GM12878 (cell line): Measurements from ENCODE around the gene NUPR1. TPM values are rescaled to one million over a fixed set of nuclear protein-coding genes. Genes with fewer than 3 reads are reported as not detected.

ENCODE experiments used
- ATAC-seq: fragments of 200-7000 bp; cut with Tn5 transposase; 3 replicates; pipeline ENCODE4 v1.9.1; 2020; ENCODE audit warnings: mild to moderate bottlenecking, moderate library complexity
- BruUV-seq: library from RNA; stranded (reverse); fragments of 400-500 nt; replicated peaks from 2 replicates; lab custom pipeline; 2021; lab: Mats Ljungman, UMichigan
- CTCF ChIA-PET: fragments of 300-600 bp; sonication (Branson Sonifier 250); formaldehyde crosslinking; extraction: SDS; loops from one replicate; lab custom pipeline; 2021; ENCODE audit warnings: inconsistent platforms; lab: Yijun Ruan, JAX
- POLR2A ChIA-PET: fragments of 350-600 bp; formaldehyde crosslinking; extraction: SDS; loops from one replicate; lab custom pipeline; 2021; ENCODE audit warnings: inconsistent platforms; lab: Charles Lee
- RAD21 ChIA-PET: fragments of 300-600 bp; sonication (Branson Sonifier 250); formaldehyde crosslinking; loops from one replicate; lab custom pipeline; 2023; ENCODE audit warnings: antibody characterized with exemption; ENCODE audit not compliant: unreplicated experiment; lab: Charles Lee
- SMC1A ChIA-PET: fragments of 300-600 bp; sonication (Branson Sonifier 250); formaldehyde crosslinking; loops from one replicate; lab custom pipeline; 2023; ENCODE audit not compliant: unreplicated experiment, uncharacterized antibody; lab: Charles Lee
- DNase-seq: peaks from one replicate; pipeline ENCODE4 v3.0.0-alpha.2; 2011; ENCODE audit warnings: low read depth, low spot score
- FAIRE-seq: peaks from 3 replicates; lab custom pipeline; 2011; peaks lifted over from hg19 to GRCh38; lab: Jason Lieb, UNC
- H2AFZ ChIP-seq: 2 replicates; pipeline ENCODE4 v1.6.0; 2011; ENCODE audit warnings: low read depth, low read length, control low read depth; ENCODE audit not compliant: control insufficient read depth
- H3K27ac ChIP-seq: 2 replicates; pipeline ENCODE4 v1.5.1; 2011; ENCODE audit warnings: control low read depth; ENCODE audit not compliant: control insufficient read depth, insufficient read depth
- H3K27me3 ChIP-seq, 2 experiments: replicated peaks in 1 of 2; 2 replicates each; pipeline versions ENCODE4 v1.6.0 to v1.6.1; 2011; ENCODE audit warnings: low read length in 1 of 2; ENCODE audit not compliant: control insufficient read depth in 2 of 2, insufficient read depth in 2 of 2
- H3K36me3 ChIP-seq, 2 experiments: 2 replicates each; pipeline ENCODE4 v1.5.1; 2011; ENCODE audit warnings: low read length in 1 of 2; ENCODE audit not compliant: control insufficient read depth in 2 of 2, insufficient read depth in 2 of 2
- H3K4me1 ChIP-seq: 2 replicates; pipeline ENCODE4 v1.6.1; 2011; ENCODE audit warnings: mild to moderate bottlenecking, low read length, moderate library complexity, mixed read lengths; ENCODE audit not compliant: control insufficient read depth, insufficient read depth
- H3K4me2 ChIP-seq: 2 replicates; pipeline ENCODE4 v1.6.0; 2011; ENCODE audit warnings: control low read depth; ENCODE audit not compliant: control insufficient read depth, insufficient read depth
- H3K4me3 ChIP-seq: fragments of 200-600 bp; sonication (generic); 2 replicates; pipeline ENCODE4 v1.5.1; 2016
- H3K79me2 ChIP-seq: 2 replicates; pipeline ENCODE4 v1.6.0; 2011; ENCODE audit warnings: low read length; ENCODE audit not compliant: control insufficient read depth, insufficient read depth
- H3K9ac ChIP-seq: 2 replicates; pipeline ENCODE4 v1.8.0; 2011; ENCODE audit warnings: low read length, control low read depth, mixed read lengths; ENCODE audit not compliant: control insufficient read depth, insufficient read depth
- H3K9me3 ChIP-seq: replicated peaks from 3 replicates; pipeline ENCODE4 v1.5.1; 2011; ENCODE audit warnings: mild to moderate bottlenecking, low read length; ENCODE audit not compliant: control insufficient read depth, insufficient read depth
- H4K20me1 ChIP-seq: 2 replicates; pipeline ENCODE4 v1.6.0; 2011; ENCODE audit not compliant: control insufficient read depth, insufficient read depth
- BHLHE40 ChIP-seq, 2 experiments: fragments of 450-650 bp in 1 of 2; IDR thresholded peaks; 2 replicates each; pipeline ENCODE4 v1.6.1; 2011 to 2017; ENCODE audit warnings: low read depth in 2 of 2, borderline replicate concordance in 1 of 2, improper control_type of control experiment in 1 of 2, low read length in 1 of 2, mild to moderate bottlenecking in 1 of 2
- IRF3 ChIP-seq: fragments of 450-650 bp; IDR thresholded peaks from 2 replicates; pipeline ENCODE4 v1.6.1; 2014; ENCODE audit warnings: mild to moderate bottlenecking
- KDM1A ChIP-seq: fragments of 200-600 bp; sonication (generic); IDR thresholded peaks from 2 replicates; pipeline ENCODE4 v1.6.1; 2016; ENCODE audit warnings: borderline replicate concordance
- MEF2B ChIP-seq: fragments of 450-650 bp; IDR thresholded peaks from 2 replicates; pipeline ENCODE4 v1.6.1; 2018; ENCODE audit warnings: mild to moderate bottlenecking, moderate library complexity; ENCODE audit not compliant: partially characterized antibody, poor library complexity, severe bottlenecking
- NFYA ChIP-seq: IDR thresholded peaks from 2 replicates; pipeline ENCODE4 v1.6.1; 2011; ENCODE audit warnings: low read depth, mild to moderate bottlenecking, low read length, improper control_type of control experiment, borderline replicate concordance
- NR2F1 ChIP-seq: fragments of 450-650 bp; conservative IDR thresholded peaks from 2 replicates; pipeline ENCODE4 v1.6.1; 2017; ENCODE audit warnings: mild to moderate bottlenecking
- PKNOX1 ChIP-seq: fragments of 450-650 bp; IDR thresholded peaks from 2 replicates; pipeline ENCODE4 v1.6.1; 2016; ENCODE audit warnings: mild to moderate bottlenecking
- PML ChIP-seq: IDR thresholded peaks from 2 replicates; pipeline ENCODE4 v1.6.1; 2012; ENCODE audit warnings: low read length, inconsistent platforms
- PRDM15 ChIP-seq: fragments of 450-650 bp; formaldehyde crosslinking; IDR thresholded peaks from 2 replicates; pipeline ENCODE4 v1.4.0; 2020; ENCODE audit warnings: mild to moderate bottlenecking, moderate library complexity
- RBBP5 ChIP-seq: fragments of 200-600 bp; sonication (generic); conservative IDR thresholded peaks from 2 replicates; pipeline ENCODE4 v1.6.1; 2016
- SIN3A ChIP-seq: IDR thresholded peaks from 2 replicates; pipeline ENCODE4 v1.6.1; 2012; ENCODE audit warnings: low read depth, low read length, improper control_type of control experiment
- SMAD1 ChIP-seq: fragments of 450-650 bp; IDR thresholded peaks from 2 replicates; pipeline ENCODE4 v1.6.1; 2018; ENCODE audit warnings: mild to moderate bottlenecking, low read depth; ENCODE audit not compliant: partially characterized antibody
- YY1 ChIP-seq: IDR thresholded peaks from 2 replicates; pipeline ENCODE4 v1.6.1; 2011; ENCODE audit warnings: low read depth, mild to moderate bottlenecking, low read length
- ZSCAN29 ChIP-seq: fragments of 450-650 bp; IDR thresholded peaks from 2 replicates; pipeline ENCODE4 v1.6.1; 2017; ENCODE audit warnings: mild to moderate bottlenecking, moderate library complexity
- ZZZ3 ChIP-seq: IDR thresholded peaks from 2 replicates; pipeline ENCODE4 v1.6.1; 2011; ENCODE audit warnings: low read depth; ENCODE audit not compliant: control insufficient read depth, insufficient read length
- WGBS: methylation state at CpG from one replicate; pipeline ENCODE4 v1.1.6; 2016; ENCODE audit warnings: low lambda C conversion rate; ENCODE audit not compliant: insufficient replicate concordance, insufficient coverage; ENCODE audit errors: missing lambda C conversion rate; 5-methylcytosine and 5-hydroxymethylcytosine counted together
- in situ Hi-C: fragments of 300-500 bp; cut with MboI; formaldehyde crosslinking; loops from 9 replicates; pipeline ENCODE4 v1.14.3; 2018; ENCODE audit warnings: mixed read lengths
- intact Hi-C: fragments of 100-400 bp; cut with micrococcal nuclease; formaldehyde crosslinking; loops from one replicate; pipeline ENCODE4 v1.14.2; 2022; ENCODE audit not compliant: unreplicated experiment
- polyA plus RNA-seq, 11 experiments: library from polyadenylated mRNA; depleted of rRNA in 4 of 11; unstranded in 6 of 11; stranded (reverse) in 5 of 11; fragments of >200 nt; fragmentation: Nextera tagmentation in 4 of 11; fragmentation: Illumina TruSeq in 1 of 11; extraction: Ambion mirVana in 4 of 11; extraction: Trizol in 1 of 11; gene quantifications; 1 replicate in 1 of 11; 2 replicates in 10 of 11; pipeline versions ENCODE4 v1.2.1 to v1.2.3, GENCODE V29; 2011 to 2016; ENCODE audit warnings: inconsistent platforms in 2 of 11, missing spikeins in 2 of 11, low read depth in 1 of 11
- total RNA-seq, 4 experiments: library from RNA; depleted of rRNA in 3 of 4; stranded (reverse); fragments of >200 nt in 3 of 4; fragmentation: Illumina TruSeq in 1 of 4; extraction: Trizol in 1 of 4; gene quantifications; 2 replicates each; pipeline versions ENCODE4 v1.2.1 to v1.2.3, GENCODE V29; 2013 to 2021

NUPR1 gene
- total and polyA plus RNA-seq, 10 of the 15 experiments (the other 5 are each of a cell fraction or from before 2014, with no cell fraction given): 0.04 to 0.78 (median 0.17) TPM; not detected in 2

GRCh38 chr16:28540346-28540745, 1.6 kb upstream of the NUPR1 start (continued):
- no peak for TF ChIP-seq MEF2B
- TF ChIP-seq NR2F1: no peak
- no peak for TF ChIP-seq RBBP5
- TF ChIP-seq KDM1A: no peak
- no peak for TF ChIP-seq PKNOX1
- no peak for TF ChIP-seq SIN3A
- no peak for TF ChIP-seq ZZZ3

GRCh38 chr16:28537964-28538732, 626 bp downstream of the NUPR1 start:
- Histone ChIP-seq H3K36me3 (no peaks in the 10 kb centered on the region), H3K9me3 (no peaks in the 10 kb centered on the region), H4K20me1 (no peaks in the 10 kb centered on the region), H3K79me2 (no peaks in the 10 kb centered on the region), H3K4me3 (no peak overlapping the region), H3K4me1 (peaks cover 6% of the 10 kb centered on the region), H2AFZ (no peak overlapping the region), H3K27ac (no peak overlapping the region), H3K9ac (no peak overlapping the region), H3K27me3 (no peaks in the 10 kb centered on the region; a peak in 1 of 4 replicates), H3K4me2 (no peak overlapping the region)
- ATAC-seq (no peak), DNase-seq (no peak), FAIRE-seq (no peak)
- no peak for TF ChIP-seq NR2F1
- no peak for TF ChIP-seq SMAD1
- TF ChIP-seq PML: no peak
- no peak for TF ChIP-seq NFYA
- TF ChIP-seq ZZZ3: no peak
- TF ChIP-seq BHLHE40 (IDR thresholded peaks at IDR 0.05; ENCODE audit: borderline replicate concordance in 1 of 2, low read depth in 2 of 2, low read length in 1 of 2): no peak
- TF ChIP-seq PRDM15 (CRISPR knock-in tag): no peak
- no peak for TF ChIP-seq YY1
- TF ChIP-seq IRF3: no peak
- no peak for TF ChIP-seq ZSCAN29
- ChIA-PET POLR2A (no interaction called here), RAD21 (no interaction called here), SMC1A (interaction anchor here (0.6 kb wide), 1 partner anchor 13 kb away, joined by 3 read pairs; no protein-coding TSS in a partner anchor), CTCF (no interaction called here)
- no TSS peak for BruUV-seq
- in situ Hi-C loops (no loop called here), intact Hi-C loops (no loop called here)
- WGBS: 67% methylated on average over 13 of the region's 13 CpGs
